Measurements from ENCODE around the gene PIK3IP1.

DNA sequence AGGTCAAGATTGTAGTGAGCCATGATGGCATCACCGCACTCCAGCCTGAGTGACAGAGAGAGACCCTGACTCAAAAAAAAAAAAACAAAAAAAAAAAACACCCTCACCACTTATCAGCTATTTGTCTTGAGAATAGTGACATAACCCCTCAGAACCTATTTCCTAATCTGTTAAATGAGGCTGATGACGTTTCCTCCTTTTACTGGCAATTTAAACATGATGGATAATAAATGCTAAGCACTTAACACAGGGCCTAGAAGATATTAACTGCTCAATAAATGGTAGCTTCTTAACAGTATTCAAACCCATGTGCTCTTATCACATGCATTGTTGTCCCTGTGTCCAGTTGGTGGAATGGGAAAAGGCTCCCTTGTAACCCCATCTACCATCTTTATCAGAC lies 45.6 kb downstream of the PIK3IP1 start:
- TF ChIP-seq, protein P1, sequence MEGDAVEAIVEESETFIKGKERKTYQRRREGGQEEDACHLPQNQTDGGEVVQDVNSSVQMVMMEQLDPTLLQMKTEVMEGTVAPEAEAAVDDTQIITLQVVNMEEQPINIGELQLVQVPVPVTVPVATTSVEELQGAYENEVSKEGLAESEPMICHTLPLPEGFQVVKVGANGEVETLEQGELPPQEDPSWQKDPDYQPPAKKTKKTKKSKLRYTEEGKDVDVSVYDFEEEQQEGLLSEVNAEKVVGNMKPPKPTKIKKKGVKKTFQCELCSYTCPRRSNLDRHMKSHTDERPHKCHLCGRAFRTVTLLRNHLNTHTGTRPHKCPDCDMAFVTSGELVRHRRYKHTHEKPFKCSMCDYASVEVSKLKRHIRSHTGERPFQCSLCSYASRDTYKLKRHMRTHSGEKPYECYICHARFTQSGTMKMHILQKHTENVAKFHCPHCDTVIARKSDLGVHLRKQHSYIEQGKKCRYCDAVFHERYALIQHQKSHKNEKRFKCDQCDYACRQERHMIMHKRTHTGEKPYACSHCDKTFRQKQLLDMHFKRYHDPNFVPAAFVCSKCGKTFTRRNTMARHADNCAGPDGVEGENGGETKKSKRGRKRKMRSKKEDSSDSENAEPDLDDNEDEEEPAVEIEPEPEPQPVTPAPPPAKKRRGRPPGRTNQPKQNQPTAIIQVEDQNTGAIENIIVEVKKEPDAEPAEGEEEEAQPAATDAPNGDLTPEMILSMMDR (conservative IDR thresholded peaks at IDR 0.05; ENCODE audit: low read length), result no peak
- TF ChIP-seq EZH2phosphoT487 (IDR thresholded peaks at IDR 0.05; ENCODE audit: borderline replicate concordance), result no peak
